ENCODE measurements around the gene MSLN. TPM values are rescaled to one million over a fixed set of nuclear protein-coding genes. Genes with fewer than 3 reads are reported as not detected.

Gene MSLN
- total RNA-seq, 1 donor: under 0.01 TPM

DNA sequence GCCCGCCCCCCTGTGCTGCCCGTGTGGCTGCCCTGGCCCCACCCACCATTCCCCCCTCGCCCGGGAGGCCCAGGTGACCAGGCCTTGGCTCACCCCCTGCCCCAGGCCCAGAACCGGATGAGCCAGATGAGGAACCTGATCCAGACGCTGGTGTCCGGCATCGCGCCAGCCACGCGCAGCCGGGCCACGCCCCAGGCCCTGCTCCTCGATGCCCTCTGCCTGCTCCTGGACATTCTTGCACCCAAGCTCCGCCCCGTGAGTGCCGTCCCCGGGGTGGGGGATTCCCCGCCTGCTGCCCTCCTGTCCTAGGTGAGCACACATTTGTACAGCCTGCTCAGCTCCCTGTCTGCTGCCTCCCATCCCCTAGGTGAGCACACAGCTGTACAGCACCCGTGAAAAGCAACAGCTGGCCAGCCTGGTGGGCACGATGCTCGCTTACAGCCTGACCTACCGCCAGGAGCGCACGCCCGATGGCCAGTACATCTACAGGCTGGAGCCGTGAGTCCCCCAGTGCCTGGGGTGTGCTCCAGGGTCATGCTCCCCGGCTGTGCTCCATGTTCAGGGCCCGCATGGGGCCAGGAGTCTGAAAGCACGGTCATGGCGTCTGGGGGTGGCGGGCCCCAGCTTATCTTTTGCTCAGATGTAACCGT, 35.2 kb downstream of the MSLN start:
- Histone ChIP-seq H3K79me2 (ENCODE audit: insufficient read depth, low read length) (no peaks in the 10 kb centered on the region), H3K4me1 (ENCODE audit: insufficient read depth, low read length) (no peaks in the 10 kb centered on the region), H3K36me3 (ENCODE audit: insufficient read depth, low read length) (peaks cover 4% of the 10 kb centered on the region), H2AFZ (ENCODE audit: low read length) (no peak overlapping the region), H3K27ac (ENCODE audit: low read depth, low read length) (no peak overlapping the region), H3K27me3 (ENCODE audit: insufficient read depth, low read length) (peaks cover 8% of the 10 kb centered on the region), H3K9me3 (ENCODE audit: low read depth, low read length) (no peaks in the 10 kb centered on the region), H3K4me2 (ENCODE audit: insufficient read depth, low read length) (no peak overlapping the region), H3K4me3 (ENCODE audit: insufficient read depth, low read length) (no peak overlapping the region), H4K20me1 (ENCODE audit: insufficient read depth, low read length) (no peaks in the 10 kb centered on the region)
- no peak for DNase-seq (ENCODE audit: insufficient read length, low spot score, missing footprints)
- TF ChIP-seq, protein P1, sequence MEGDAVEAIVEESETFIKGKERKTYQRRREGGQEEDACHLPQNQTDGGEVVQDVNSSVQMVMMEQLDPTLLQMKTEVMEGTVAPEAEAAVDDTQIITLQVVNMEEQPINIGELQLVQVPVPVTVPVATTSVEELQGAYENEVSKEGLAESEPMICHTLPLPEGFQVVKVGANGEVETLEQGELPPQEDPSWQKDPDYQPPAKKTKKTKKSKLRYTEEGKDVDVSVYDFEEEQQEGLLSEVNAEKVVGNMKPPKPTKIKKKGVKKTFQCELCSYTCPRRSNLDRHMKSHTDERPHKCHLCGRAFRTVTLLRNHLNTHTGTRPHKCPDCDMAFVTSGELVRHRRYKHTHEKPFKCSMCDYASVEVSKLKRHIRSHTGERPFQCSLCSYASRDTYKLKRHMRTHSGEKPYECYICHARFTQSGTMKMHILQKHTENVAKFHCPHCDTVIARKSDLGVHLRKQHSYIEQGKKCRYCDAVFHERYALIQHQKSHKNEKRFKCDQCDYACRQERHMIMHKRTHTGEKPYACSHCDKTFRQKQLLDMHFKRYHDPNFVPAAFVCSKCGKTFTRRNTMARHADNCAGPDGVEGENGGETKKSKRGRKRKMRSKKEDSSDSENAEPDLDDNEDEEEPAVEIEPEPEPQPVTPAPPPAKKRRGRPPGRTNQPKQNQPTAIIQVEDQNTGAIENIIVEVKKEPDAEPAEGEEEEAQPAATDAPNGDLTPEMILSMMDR (IDR thresholded peaks at IDR 0.05; ENCODE audit: extremely low read depth, low read depth, low read length): no peak

DNA sequence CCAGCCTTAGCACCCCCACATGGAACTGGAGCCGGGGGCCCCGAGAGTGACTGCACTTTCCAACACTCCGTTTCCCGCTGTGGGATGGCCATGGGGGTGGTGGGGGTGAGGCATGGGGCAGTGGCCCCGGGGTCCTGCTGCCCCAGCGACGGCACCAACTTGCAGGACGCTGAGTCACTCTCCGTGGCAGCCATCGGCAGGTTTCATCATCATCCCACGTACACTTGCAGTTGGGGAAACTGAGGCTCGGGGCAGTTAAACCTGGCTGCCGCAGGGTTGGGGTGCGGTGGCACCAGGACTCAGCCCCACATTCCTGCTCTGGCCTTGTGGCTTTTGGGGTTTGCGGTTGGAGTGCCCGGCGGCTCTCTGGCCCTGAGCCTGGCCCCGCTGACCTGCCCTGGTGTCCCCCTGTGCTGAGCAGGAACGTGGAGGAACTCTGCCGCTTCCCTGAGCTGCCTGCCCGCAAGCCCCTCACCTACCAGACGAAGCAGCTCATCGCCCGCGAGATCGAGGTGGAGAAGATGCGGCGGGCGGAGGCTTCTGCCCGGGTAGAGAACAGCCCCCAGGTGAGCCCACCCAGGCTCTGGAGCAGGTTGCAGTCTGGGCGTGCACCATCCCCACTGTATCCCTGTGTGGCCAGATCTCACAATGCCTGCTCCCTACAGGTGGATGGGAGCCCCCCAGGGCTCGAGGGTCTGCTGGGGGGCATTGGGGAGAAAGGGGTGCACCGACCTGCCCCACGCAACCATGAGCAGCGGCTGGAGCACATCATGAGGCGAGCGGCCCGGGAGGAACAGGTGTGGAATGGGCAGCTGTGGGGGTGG, 36.0 kb downstream of the MSLN start:
- Histone ChIP-seq H3K27ac (ENCODE audit: low read depth, low read length) (no peak overlapping the region), H3K4me3 (ENCODE audit: insufficient read depth, low read length) (no peak overlapping the region), H3K4me2 (ENCODE audit: insufficient read depth, low read length) (no peak overlapping the region), H3K9me3 (ENCODE audit: low read depth, low read length) (no peaks in the 10 kb centered on the region), H3K4me1 (ENCODE audit: insufficient read depth, low read length) (no peaks in the 10 kb centered on the region), H3K79me2 (ENCODE audit: insufficient read depth, low read length) (no peaks in the 10 kb centered on the region), H3K36me3 (ENCODE audit: insufficient read depth, low read length) (peaks cover under 1% of the 10 kb centered on the region), H3K27me3 (ENCODE audit: insufficient read depth, low read length) (peaks cover 16% of the 10 kb centered on the region), H2AFZ (ENCODE audit: low read length) (no peak overlapping the region), H4K20me1 (ENCODE audit: insufficient read depth, low read length) (no peaks in the 10 kb centered on the region)
- TF ChIP-seq, protein P1 (IDR thresholded peaks at IDR 0.05; ENCODE audit: extremely low read depth, low read depth, low read length): no peak
- DNase-seq (ENCODE audit: insufficient read length, low spot score, missing footprints): no peak

DNA sequence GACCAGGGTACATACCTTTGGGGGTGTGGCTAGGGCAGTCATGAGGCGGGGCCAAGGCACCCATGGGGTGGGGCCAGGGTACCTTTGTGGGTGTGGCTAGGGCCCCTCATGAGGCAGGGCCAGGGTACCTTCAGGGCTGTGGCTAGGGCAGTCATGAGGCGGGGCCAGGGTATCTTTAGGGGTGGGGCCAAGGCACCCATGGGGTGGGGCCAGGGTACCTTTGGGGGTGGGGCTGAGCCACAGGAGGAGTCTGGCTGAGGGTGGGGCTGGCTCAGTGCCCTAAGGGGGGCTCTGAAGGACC, 36.5 kb downstream of the MSLN start:
- no peaks in the 10 kb centered on the region for H3K36me3 ChIP-seq (ENCODE audit: insufficient read depth, low read length)
- no peak overlapping the region for H2AFZ ChIP-seq (ENCODE audit: low read length)
- no peaks in the 10 kb centered on the region for H3K79me2 ChIP-seq (ENCODE audit: insufficient read depth, low read length)
- H4K20me1 ChIP-seq (ENCODE audit: insufficient read depth, low read length): no peaks in the 10 kb centered on the region
- H3K4me1 ChIP-seq (ENCODE audit: insufficient read depth, low read length): no peaks in the 10 kb centered on the region
- DNase-seq (ENCODE audit: insufficient read length, low spot score, missing footprints): no peak
- H3K27ac ChIP-seq (ENCODE audit: low read depth, low read length): no peak overlapping the region
- no peak overlapping the region for H3K4me2 ChIP-seq (ENCODE audit: insufficient read depth, low read length)
- H3K27me3 ChIP-seq (ENCODE audit: insufficient read depth, low read length): peaks cover 21% of the 10 kb centered on the region
- no peak overlapping the region for H3K4me3 ChIP-seq (ENCODE audit: insufficient read depth, low read length)
- TF ChIP-seq, protein P1 (IDR thresholded peaks at IDR 0.05; ENCODE audit: extremely low read depth, low read depth, low read length): no peak
- no peaks in the 10 kb centered on the region for H3K9me3 ChIP-seq (ENCODE audit: low read depth, low read length)

DNA sequence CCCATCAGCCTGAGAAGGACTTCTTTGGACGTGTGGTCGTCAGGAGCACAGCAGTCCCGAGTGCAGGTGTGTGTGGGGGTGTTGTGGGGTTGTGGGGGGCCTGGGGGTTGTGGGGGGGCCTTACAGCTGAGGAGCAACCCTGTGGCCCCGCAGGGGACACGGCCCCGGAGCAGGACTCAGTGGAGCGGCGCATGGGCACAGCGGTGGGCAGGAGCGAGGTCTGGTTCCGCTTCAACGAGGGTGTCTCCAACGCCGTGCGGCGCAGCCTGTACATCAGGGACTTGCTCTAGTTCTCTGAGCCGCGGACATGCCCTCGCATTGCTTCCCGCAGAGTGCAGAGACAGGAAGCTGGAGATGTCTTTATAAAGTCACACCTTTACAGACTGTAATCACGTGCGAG, 37.2 kb downstream of the MSLN start:
- Histone ChIP-seq H3K36me3 (ENCODE audit: insufficient read depth, low read length) (no peaks in the 10 kb centered on the region), H3K27me3 (ENCODE audit: insufficient read depth, low read length) (peaks cover 26% of the 10 kb centered on the region), H2AFZ (ENCODE audit: low read length) (no peak overlapping the region), H3K9me3 (ENCODE audit: low read depth, low read length) (no peaks in the 10 kb centered on the region), H3K27ac (ENCODE audit: low read depth, low read length) (no peak overlapping the region), H3K79me2 (ENCODE audit: insufficient read depth, low read length) (no peaks in the 10 kb centered on the region), H3K4me1 (ENCODE audit: insufficient read depth, low read length) (no peaks in the 10 kb centered on the region), H3K4me3 (ENCODE audit: insufficient read depth, low read length) (no peak overlapping the region), H3K4me2 (ENCODE audit: insufficient read depth, low read length) (no peak overlapping the region), H4K20me1 (ENCODE audit: insufficient read depth, low read length) (no peaks in the 10 kb centered on the region)
- TF ChIP-seq, protein P1 (IDR thresholded peaks at IDR 0.05; ENCODE audit: extremely low read depth, low read depth, low read length): no peak
- no peak for DNase-seq (ENCODE audit: insufficient read length, low spot score, missing footprints)

All from osteoblast (primary cell).